ENCODE results near the gene SLC39A3. TPM values are rescaled to one million over a fixed set of nuclear protein-coding genes. Genes with fewer than 3 reads are reported as not detected.

SLC39A3 gene
- total and polyA plus RNA-seq, 2 experiments from 2014 or later, result 33.5 to 47.4 TPM

GRCh38 chr19:2740314-2740656 lies 468 bp upstream of the SLC39A3 start:
- DNase-seq (ENCODE audit: low spot score) (no peak), ATAC-seq (no peak)
- Mint-ChIP-seq H3K27me3 (ENCODE audit: insufficient read depth, low read depth, poor library complexity) (peaks cover 6% of the 10 kb centered on the region), H3K27ac (no peak overlapping the region), H3K4me3 (peak overlapping the region; percentile 86), H3K9me3 (no peaks in the 10 kb centered on the region), H3K4me1 (peaks cover 4% of the 10 kb centered on the region; the same call in 2 of the 3 replicates), H3K36me3 (ENCODE audit: low read depth) (peaks cover 32% of the 10 kb centered on the region)
- no peak overlapping the region for H3K27ac ChIP-seq (ENCODE audit: low read depth)
- H3K27me3 ChIP-seq (ENCODE audit: insufficient read depth), result no peaks in the 10 kb centered on the region
- no peaks in the 10 kb centered on the region for H3F3A ChIP-seq (replicated peaks; ENCODE audit: low read depth)
- H2AFZ ChIP-seq, result no peak overlapping the region
- no peak overlapping the region for H3K4me3 ChIP-seq
- no peaks in the 10 kb centered on the region; the same call in 1 of the 2 replicates for H3K36me3 ChIP-seq (ENCODE audit: insufficient read depth)
- H3K4me1 ChIP-seq (ENCODE audit: insufficient read depth), result peaks cover 4% of the 10 kb centered on the region; the same call in 1 of the 2 replicates
- TF ChIP-seq ZNF462 (CRISPR knock-in tag; IDR thresholded peaks at IDR 0.05), result no peak
- no peak for TF ChIP-seq CREB1 (CRISPR knock-in tag; IDR thresholded peaks at IDR 0.05; ENCODE audit: low read depth)
- no peak for TF ChIP-seq STAT1 (IDR thresholded peaks at IDR 0.05; ENCODE audit: unreplicated experiment)
- no peak for TF ChIP-seq ETS1 (IDR thresholded peaks at IDR 0.05)
- TF ChIP-seq NANOG (IDR thresholded peaks at IDR 0.05; ENCODE audit: borderline replicate concordance), result no peak
- TF ChIP-seq POLR2AphosphoS5 (IDR thresholded peaks at IDR 0.05; ENCODE audit: low read depth), result no peak
- no peak for TF ChIP-seq CTCF (conservative IDR thresholded peaks at IDR 0.05; ENCODE audit: low read depth in 2 of 2)
- TF ChIP-seq EZH2phosphoT487 (IDR thresholded peaks at IDR 0.05; ENCODE audit: unreplicated experiment), result no peak
- no peak for TF ChIP-seq EZH2 (IDR thresholded peaks at IDR 0.05; ENCODE audit: low read depth, unreplicated experiment)
- TF ChIP-seq ZNF331 (CRISPR knock-in tag; IDR thresholded peaks at IDR 0.05; ENCODE audit: low read depth), result no peak
- no peak for TF ChIP-seq REST (IDR thresholded peaks at IDR 0.05; ENCODE audit: unreplicated experiment)
- TF ChIP-seq JUNB (IDR thresholded peaks at IDR 0.05; ENCODE audit: unreplicated experiment), result no peak
- TF ChIP-seq ZNF114 (CRISPR knock-in tag; IDR thresholded peaks at IDR 0.05), result no peak
- H3K9me2 ChIP-seq (ENCODE audit: insufficient read depth), result no peaks in the 10 kb centered on the region
- peaks cover 5% of the 10 kb centered on the region; the same call in 1 of the 2 replicates for H3K79me2 ChIP-seq (replicated peaks; ENCODE audit: insufficient read depth)
- no peak overlapping the region for H3K4me2 ChIP-seq
- H4K20me1 ChIP-seq (replicated peaks; ENCODE audit: insufficient read depth), result no peaks in the 10 kb centered on the region; the same call in none of the 2 replicates

Data from GM23338 (cell line).